GOT3 (cell line): ENCODE results near the gene ATP6V0D1.

Source experiments
- DNase-seq: peaks from one replicate; lab custom pipeline; 2025; ENCODE audit warnings: mixed read lengths; lab: John Stamatoyannopoulos, UW

The ATP6V0D1 gene

GRCh38 chr16:67463059-67463458 lies 17.9 kb downstream of the ATP6V0D1 start:
- DNase-seq = no peak

GRCh38 chr16:67462279-67462655 lies 18.7 kb downstream of the ATP6V0D1 start:
- no peak for DNase-seq

- no peak for DNase-seq
Observed at GRCh38 chr16:67461600-67462278, 19.2 kb downstream of the ATP6V0D1 start.

GRCh38 chr16:67460961-67461360 lies 20.0 kb downstream of the ATP6V0D1 start:
- DNase-seq = no peak

- no peak for DNase-seq
Observed at GRCh38 chr16:67460168-67460567, 20.8 kb downstream of the ATP6V0D1 start.

- DNase-seq = no peak
Observed at GRCh38 chr16:67459861-67460150, 21.2 kb downstream of the ATP6V0D1 start.

- no peak for DNase-seq
Observed at GRCh38 chr16:67459066-67459860, 21.7 kb downstream of the ATP6V0D1 start.

GRCh38 chr16:67458121-67458641 lies 22.8 kb downstream of the ATP6V0D1 start:
- no peak for DNase-seq

GRCh38 chr16:67457611-67458010 lies 23.3 kb downstream of the ATP6V0D1 start:
- DNase-seq = no peak

- DNase-seq = no peak
Observed at GRCh38 chr16:67456391-67457081, 24.4 kb downstream of the ATP6V0D1 start.

GRCh38 chr16:67454852-67455251 lies 26.1 kb downstream of the ATP6V0D1 start:
- no peak for DNase-seq

GRCh38 chr16:67454104-67454503 lies 26.9 kb downstream of the ATP6V0D1 start:
- no peak for DNase-seq

- DNase-seq = no peak
Observed at GRCh38 chr16:67451704-67452435, 29.1 kb downstream of the ATP6V0D1 start.

- no peak for DNase-seq
Observed at GRCh38 chr16:67451061-67451703, 29.8 kb downstream of the ATP6V0D1 start.

GRCh38 chr16:67449739-67450138 lies 31.2 kb downstream of the ATP6V0D1 start:
- no peak for DNase-seq

- DNase-seq = no peak
Observed at GRCh38 chr16:67449336-67449735, 31.6 kb downstream of the ATP6V0D1 start.

- DNase-seq = no peak
Observed at GRCh38 chr16:67448580-67448979, 32.4 kb downstream of the ATP6V0D1 start.

GRCh38 chr16:67447508-67448076 lies 33.4 kb downstream of the ATP6V0D1 start:
- no peak for DNase-seq

- DNase-seq = no peak
Observed at GRCh38 chr16:67446968-67447507, 33.9 kb downstream of the ATP6V0D1 start.

- no peak for DNase-seq
Observed at GRCh38 chr16:67445913-67446907, 34.7 kb downstream of the ATP6V0D1 start.
